Measurements from ENCODE around the gene CHD2.

CHD2 gene

DNA sequence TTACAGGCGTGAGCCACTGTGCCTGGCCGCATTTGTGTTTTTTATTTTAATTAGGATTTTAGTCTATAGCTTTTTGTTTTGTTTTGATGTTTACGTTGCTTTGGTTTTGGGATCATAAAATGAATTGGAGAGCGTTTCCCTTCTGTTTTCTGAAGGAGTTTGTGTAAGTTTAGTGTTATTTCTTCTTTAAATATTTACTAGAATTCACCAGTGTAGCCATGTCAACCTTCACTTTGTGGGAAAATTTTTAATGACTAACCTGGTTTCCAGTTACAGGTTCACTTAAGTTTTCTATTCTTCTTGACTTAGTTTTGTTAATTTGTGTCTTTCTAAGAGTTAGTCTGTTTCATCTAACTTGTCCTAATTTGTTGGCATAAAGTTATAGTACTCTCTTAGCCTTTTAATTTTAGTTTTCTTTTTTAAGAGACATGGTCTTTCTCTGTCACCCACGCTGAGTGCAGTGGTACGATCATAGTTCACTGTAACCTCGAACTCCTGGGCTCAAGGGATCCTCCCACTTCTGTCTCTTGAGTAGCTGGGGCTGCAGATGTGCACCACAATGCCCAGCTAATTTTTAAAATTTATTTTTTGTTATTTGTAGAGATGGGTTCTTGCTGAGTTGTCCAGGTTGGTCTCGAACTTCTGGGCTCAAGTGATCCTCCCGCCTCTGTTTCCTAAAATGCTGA lies 61.0 kb downstream of the CHD2 start:
- H3K27me3 ChIP-seq (ENCODE audit: insufficient read depth, low read length), result no peaks in the 10 kb centered on the region
- H3K36me3 ChIP-seq (ENCODE audit: insufficient read depth, low read length), result peaks cover 89% of the 10 kb centered on the region
- H3K4me3 ChIP-seq (ENCODE audit: low read depth, low read length), result no peak overlapping the region
- H3K4me1 ChIP-seq (ENCODE audit: control insufficient read depth, insufficient read depth, low read length, unreplicated experiment), result no peaks in the 10 kb centered on the region
- H3K27ac ChIP-seq (ENCODE audit: low read depth, low read length), result no peak overlapping the region
- H3K79me2 ChIP-seq (ENCODE audit: control insufficient read depth, insufficient read depth, low read length, unreplicated experiment), result peaks cover 71% of the 10 kb centered on the region
- no peak overlapping the region for H2AFZ ChIP-seq (ENCODE audit: low read length, unreplicated experiment)

DNA sequence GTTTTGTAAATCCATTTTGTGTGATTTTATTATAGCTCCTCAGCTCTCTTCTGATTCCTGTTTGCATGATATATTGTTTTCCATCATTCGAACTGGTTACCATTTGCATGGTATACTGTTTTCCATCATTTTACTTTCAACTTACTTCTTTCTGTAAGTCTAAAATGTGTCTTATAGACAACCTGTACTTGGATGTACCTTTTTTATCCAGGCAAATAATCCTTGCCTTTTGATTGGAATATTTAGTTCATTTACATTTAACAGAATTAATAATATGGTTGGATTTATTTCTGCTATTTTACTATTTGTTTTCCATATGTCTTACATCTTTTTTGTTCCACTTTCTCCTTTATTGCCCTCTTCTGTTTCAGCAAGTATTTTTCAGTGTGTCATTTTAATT lies 62.8 kb downstream of the CHD2 start:
- Histone ChIP-seq H3K36me3 (ENCODE audit: insufficient read depth, low read length) (peaks cover 86% of the 10 kb centered on the region), H3K27me3 (ENCODE audit: insufficient read depth, low read length) (no peaks in the 10 kb centered on the region), H3K27ac (ENCODE audit: low read depth, low read length) (no peak overlapping the region), H3K79me2 (ENCODE audit: control insufficient read depth, insufficient read depth, low read length, unreplicated experiment) (peaks cover 68% of the 10 kb centered on the region), H3K4me3 (ENCODE audit: low read depth, low read length) (no peak overlapping the region), H2AFZ (ENCODE audit: low read length, unreplicated experiment) (no peak overlapping the region), H3K4me1 (ENCODE audit: control insufficient read depth, insufficient read depth, low read length, unreplicated experiment) (no peaks in the 10 kb centered on the region)

DNA sequence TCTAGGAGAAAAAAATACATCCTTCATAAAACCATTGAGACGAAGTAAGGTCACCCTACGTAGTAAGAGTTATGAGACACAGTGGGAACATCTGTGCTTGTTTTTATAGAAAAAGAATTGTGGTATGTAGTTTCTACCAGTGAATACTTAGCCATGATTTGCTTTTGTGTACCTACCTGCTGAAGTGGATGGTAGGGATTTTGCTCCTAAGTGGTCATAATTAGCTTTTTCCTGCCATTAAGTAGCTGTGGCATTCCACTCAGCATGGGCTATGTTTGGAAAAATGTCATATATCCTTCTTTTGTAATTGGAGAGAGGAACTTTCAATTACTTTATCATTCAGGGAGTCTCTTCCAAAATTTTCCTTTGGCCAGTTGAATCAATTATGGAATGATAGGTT lies 63.7 kb downstream of the CHD2 start:
- Histone ChIP-seq H3K4me3 (ENCODE audit: low read depth, low read length) (no peak overlapping the region), H3K27me3 (ENCODE audit: insufficient read depth, low read length) (no peaks in the 10 kb centered on the region), H3K27ac (ENCODE audit: low read depth, low read length) (no peak overlapping the region), H3K4me1 (ENCODE audit: control insufficient read depth, insufficient read depth, low read length, unreplicated experiment) (peaks cover 3% of the 10 kb centered on the region), H2AFZ (ENCODE audit: low read length, unreplicated experiment) (no peak overlapping the region), H3K79me2 (ENCODE audit: control insufficient read depth, insufficient read depth, low read length, unreplicated experiment) (peaks cover 66% of the 10 kb centered on the region), H3K36me3 (ENCODE audit: insufficient read depth, low read length) (peaks cover 86% of the 10 kb centered on the region)

DNA sequence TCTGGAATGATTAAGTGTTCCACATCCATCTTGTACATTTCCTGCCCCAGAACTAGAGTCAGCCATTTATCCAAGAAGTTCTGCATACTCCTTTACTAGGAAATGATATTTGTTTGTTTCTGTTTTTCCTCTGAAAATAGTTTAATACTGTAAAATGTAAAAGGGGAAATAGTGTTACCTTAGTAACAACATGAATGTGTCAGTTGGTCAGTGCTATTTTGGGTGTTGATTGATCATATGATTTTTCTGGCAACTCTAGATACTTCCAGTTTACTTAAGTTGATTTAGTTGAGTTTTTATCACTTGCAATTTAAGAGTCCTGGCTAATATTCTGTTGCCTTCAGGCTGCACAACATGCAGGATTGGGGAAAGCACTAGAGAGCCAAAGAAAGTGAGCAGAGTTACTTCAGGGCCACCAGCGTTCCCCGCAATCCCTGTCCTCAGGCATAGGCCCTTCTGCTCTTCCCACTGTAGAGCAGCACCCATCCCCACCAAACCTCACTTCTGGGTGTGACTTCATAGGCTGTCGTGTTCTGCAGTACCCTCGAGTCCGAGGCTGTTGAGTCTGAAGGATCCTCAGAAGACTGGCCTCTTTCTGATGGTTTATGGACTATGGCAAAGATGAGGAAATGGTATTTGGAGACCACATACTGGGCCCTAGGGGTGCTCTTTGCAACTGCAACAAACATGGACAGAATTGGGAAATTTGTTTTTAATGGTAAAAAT lies 69.0 kb downstream of the CHD2 start:
- Histone ChIP-seq H3K79me2 (ENCODE audit: control insufficient read depth, insufficient read depth, low read length, unreplicated experiment) (peaks cover 37% of the 10 kb centered on the region), H3K27me3 (ENCODE audit: insufficient read depth, low read length) (no peaks in the 10 kb centered on the region), H3K27ac (ENCODE audit: low read depth, low read length) (peak overlapping the region; percentile 20; the same call in 1 of the 2 replicates), H3K4me1 (ENCODE audit: control insufficient read depth, insufficient read depth, low read length, unreplicated experiment) (peaks cover 6% of the 10 kb centered on the region), H3K4me3 (ENCODE audit: low read depth, low read length) (no peak overlapping the region), H3K36me3 (ENCODE audit: insufficient read depth, low read length) (peaks cover 74% of the 10 kb centered on the region), H2AFZ (ENCODE audit: low read length, unreplicated experiment) (no peak overlapping the region)

DNA sequence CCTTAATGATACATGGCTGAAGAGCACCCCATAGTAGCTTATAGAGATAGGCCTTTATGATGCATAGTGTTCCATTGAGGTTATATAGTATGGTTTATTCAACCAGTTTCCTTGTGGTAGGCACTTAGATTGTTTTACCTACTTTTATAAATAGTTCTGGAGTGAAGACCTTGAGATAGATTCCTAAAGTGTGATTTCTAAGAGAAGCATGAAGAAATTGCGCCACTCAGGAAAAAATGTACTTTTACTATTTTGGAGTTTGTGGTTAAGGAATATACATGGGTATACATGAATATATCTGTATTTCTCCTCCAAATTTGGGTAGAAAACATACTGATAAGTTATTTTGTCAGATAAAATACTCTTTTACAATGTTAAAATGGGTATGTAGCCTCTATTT lies 70.5 kb downstream of the CHD2 start:
- Histone ChIP-seq H3K27ac (ENCODE audit: low read depth, low read length) (no peak overlapping the region), H3K27me3 (ENCODE audit: insufficient read depth, low read length) (no peaks in the 10 kb centered on the region), H3K4me1 (ENCODE audit: control insufficient read depth, insufficient read depth, low read length, unreplicated experiment) (peaks cover 6% of the 10 kb centered on the region), H3K36me3 (ENCODE audit: insufficient read depth, low read length) (peaks cover 76% of the 10 kb centered on the region), H3K4me3 (ENCODE audit: low read depth, low read length) (no peak overlapping the region), H2AFZ (ENCODE audit: low read length, unreplicated experiment) (no peak overlapping the region), H3K79me2 (ENCODE audit: control insufficient read depth, insufficient read depth, low read length, unreplicated experiment) (peaks cover 38% of the 10 kb centered on the region)

- H3K36me3 ChIP-seq (ENCODE audit: insufficient read depth, low read length), result peaks cover 80% of the 10 kb centered on the region
- H3K27me3 ChIP-seq (ENCODE audit: insufficient read depth, low read length), result no peaks in the 10 kb centered on the region
- H3K4me3 ChIP-seq (ENCODE audit: low read depth, low read length), result no peak overlapping the region
- H3K79me2 ChIP-seq (ENCODE audit: control insufficient read depth, insufficient read depth, low read length, unreplicated experiment), result peaks cover 39% of the 10 kb centered on the region
- peaks cover 6% of the 10 kb centered on the region for H3K4me1 ChIP-seq (ENCODE audit: control insufficient read depth, insufficient read depth, low read length, unreplicated experiment)
- no peak overlapping the region for H3K27ac ChIP-seq (ENCODE audit: low read depth, low read length)
- no peak overlapping the region for H2AFZ ChIP-seq (ENCODE audit: low read length, unreplicated experiment)
These were observed 71.0 kb downstream of the CHD2 start for GRCh38 chr15:92971081-92971480.

- peaks cover 6% of the 10 kb centered on the region for H3K4me1 ChIP-seq (ENCODE audit: control insufficient read depth, insufficient read depth, low read length, unreplicated experiment)
- no peak overlapping the region for H3K27ac ChIP-seq (ENCODE audit: low read depth, low read length)
- H3K79me2 ChIP-seq (ENCODE audit: control insufficient read depth, insufficient read depth, low read length, unreplicated experiment), result peaks cover 39% of the 10 kb centered on the region
- no peak overlapping the region for H3K4me3 ChIP-seq (ENCODE audit: low read depth, low read length)
- peaks cover 76% of the 10 kb centered on the region for H3K36me3 ChIP-seq (ENCODE audit: insufficient read depth, low read length)
- H2AFZ ChIP-seq (ENCODE audit: low read length, unreplicated experiment), result no peak overlapping the region
- no peaks in the 10 kb centered on the region for H3K27me3 ChIP-seq (ENCODE audit: insufficient read depth, low read length)
These were observed 71.6 kb downstream of the CHD2 start for GRCh38 chr15:92971713-92972112.

DNA sequence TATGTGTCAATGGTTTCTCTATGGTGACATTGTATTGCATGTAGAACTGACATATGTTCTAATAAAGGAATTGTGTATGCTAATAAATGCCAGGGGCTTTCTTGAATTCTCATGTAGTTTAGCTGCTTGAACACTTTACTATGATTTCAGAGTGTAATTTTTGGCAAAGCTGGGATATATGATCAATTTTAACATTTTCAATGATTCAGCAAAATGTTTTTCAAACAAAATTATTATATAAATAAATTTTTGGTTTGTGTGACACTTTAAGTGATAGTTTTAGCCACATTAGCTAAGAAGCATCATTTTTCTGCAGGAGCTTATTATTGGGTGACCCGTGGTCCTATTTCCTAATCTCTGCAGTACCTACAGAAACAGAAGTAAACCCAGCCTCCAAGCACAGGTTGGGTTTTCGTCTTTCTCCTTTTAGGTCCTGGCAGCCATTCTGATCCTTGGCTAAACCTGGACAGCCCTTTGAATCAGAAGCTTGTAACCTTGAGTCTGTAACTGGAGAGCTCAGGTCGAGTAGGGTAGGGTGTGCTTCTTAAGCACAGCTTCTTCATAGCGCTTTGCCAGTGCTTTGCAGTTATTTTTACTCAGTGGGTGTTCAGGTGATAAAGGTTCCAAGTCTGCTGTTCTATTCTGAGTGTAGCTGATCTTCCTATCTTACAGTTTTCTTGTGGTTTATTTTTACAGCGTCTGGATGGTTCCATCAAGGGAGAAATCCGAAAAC lies 74.2 kb downstream of the CHD2 start:
- Histone ChIP-seq H3K4me3 (ENCODE audit: low read depth, low read length) (no peak overlapping the region), H3K4me1 (ENCODE audit: control insufficient read depth, insufficient read depth, low read length, unreplicated experiment) (peaks cover 3% of the 10 kb centered on the region), H3K27ac (ENCODE audit: low read depth, low read length) (no peak overlapping the region), H2AFZ (ENCODE audit: low read length, unreplicated experiment) (no peak overlapping the region), H3K36me3 (ENCODE audit: insufficient read depth, low read length) (peaks cover 68% of the 10 kb centered on the region), H3K27me3 (ENCODE audit: insufficient read depth, low read length) (no peaks in the 10 kb centered on the region), H3K79me2 (ENCODE audit: control insufficient read depth, insufficient read depth, low read length, unreplicated experiment) (peaks cover 30% of the 10 kb centered on the region)

- Histone ChIP-seq H3K27ac (ENCODE audit: low read depth, low read length) (no peak overlapping the region), H3K4me3 (ENCODE audit: low read depth, low read length) (no peak overlapping the region), H3K79me2 (ENCODE audit: control insufficient read depth, insufficient read depth, low read length, unreplicated experiment) (peaks cover 16% of the 10 kb centered on the region), H3K36me3 (ENCODE audit: insufficient read depth, low read length) (peaks cover 69% of the 10 kb centered on the region), H2AFZ (ENCODE audit: low read length, unreplicated experiment) (no peak overlapping the region), H3K4me1 (ENCODE audit: control insufficient read depth, insufficient read depth, low read length, unreplicated experiment) (no peaks in the 10 kb centered on the region), H3K27me3 (ENCODE audit: insufficient read depth, low read length) (no peaks in the 10 kb centered on the region)
These were observed 79.0 kb downstream of the CHD2 start for GRCh38 chr15:92979011-92979701.

DNA sequence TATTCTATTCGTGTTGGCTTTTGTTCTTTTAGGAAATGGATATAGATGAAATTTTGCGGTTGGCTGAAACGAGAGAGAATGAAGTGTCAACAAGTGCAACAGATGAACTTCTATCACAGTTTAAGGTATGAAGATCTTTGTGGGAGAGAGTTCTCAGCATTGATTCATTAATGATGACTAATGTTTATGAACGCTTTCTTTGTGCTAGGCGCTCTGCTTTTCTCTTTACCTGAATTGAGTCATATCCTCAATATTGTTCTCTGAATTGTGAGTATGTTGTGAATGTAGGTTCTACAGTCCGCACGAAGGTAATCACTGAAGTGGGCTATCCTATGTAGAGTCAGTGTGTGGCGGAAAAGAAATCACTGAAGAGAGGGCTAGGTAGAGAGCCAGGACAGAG lies 81.2 kb downstream of the CHD2 start:
- no peaks in the 10 kb centered on the region for H3K4me1 ChIP-seq (ENCODE audit: control insufficient read depth, insufficient read depth, low read length, unreplicated experiment)
- peaks cover 69% of the 10 kb centered on the region for H3K36me3 ChIP-seq (ENCODE audit: insufficient read depth, low read length)
- no peak overlapping the region for H3K4me3 ChIP-seq (ENCODE audit: low read depth, low read length)
- H3K79me2 ChIP-seq (ENCODE audit: control insufficient read depth, insufficient read depth, low read length, unreplicated experiment), result peaks cover 13% of the 10 kb centered on the region
- 0 out of 2 replicates have a peak overlapping the region, but pooled peaks have one; percentile 7 for H3K27ac ChIP-seq (ENCODE audit: low read depth, low read length)
- H2AFZ ChIP-seq (ENCODE audit: low read length, unreplicated experiment), result no peak overlapping the region
- no peaks in the 10 kb centered on the region for H3K27me3 ChIP-seq (ENCODE audit: insufficient read depth, low read length)
